GM13977 (cell line): Measurements from ENCODE around the gene SYT1.

ENCODE experiments used
- DNase-seq: peaks from one replicate; pipeline ENCODE4 v3.0.0; 2012; ENCODE audit warnings: low spot score
- CTCF ChIP-seq: IDR thresholded peaks from 2 replicates; pipeline ENCODE4 v1.5.1; 2012; ENCODE audit warnings: mild to moderate bottlenecking, control low read depth; ENCODE audit not compliant: insufficient read depth; ENCODE audit errors: extremely low read depth, missing control alignments
- in situ Hi-C: fragments of 300-500 bp; cut with MboI; formaldehyde crosslinking; loops from one replicate; pipeline ENCODE4 v1.12.0; 2022; ENCODE audit warnings: low sequenced_read_pairs, low pct_unique_long_range_greater_than_20kb, mixed read lengths, inconsistent platforms; ENCODE audit not compliant: unreplicated experiment

SYT1 gene

GRCh38 chr12:78933014-78933413 lies 68.4 kb downstream of the SYT1 start:
- no peak for DNase-seq
- in situ Hi-C loops: no loop called here

GRCh38 chr12:78938341-78939084 lies 73.9 kb downstream of the SYT1 start:
- DNase-seq: no peak
- in situ Hi-C loops: no loop called here
- no peak for TF ChIP-seq CTCF

More at GRCh38 chr12:78933014-78933413, 68.4 kb downstream of the SYT1 start:
- no peak for TF ChIP-seq CTCF

- DNase-seq: no peak
- TF ChIP-seq CTCF: no peak
- in situ Hi-C loops: no loop called here
Observed at GRCh38 chr12:78949532-78949931, 85.0 kb downstream of the SYT1 start.

GRCh38 chr12:78951803-78952551 lies 87.4 kb downstream of the SYT1 start:
- in situ Hi-C loops: no loop called here
- no peak for DNase-seq
- no peak for TF ChIP-seq CTCF

GRCh38 chr12:78952552-78952929 lies 88.0 kb downstream of the SYT1 start:
- no peak for DNase-seq
- TF ChIP-seq CTCF: no peak
- in situ Hi-C loops: no loop called here

DNA sequence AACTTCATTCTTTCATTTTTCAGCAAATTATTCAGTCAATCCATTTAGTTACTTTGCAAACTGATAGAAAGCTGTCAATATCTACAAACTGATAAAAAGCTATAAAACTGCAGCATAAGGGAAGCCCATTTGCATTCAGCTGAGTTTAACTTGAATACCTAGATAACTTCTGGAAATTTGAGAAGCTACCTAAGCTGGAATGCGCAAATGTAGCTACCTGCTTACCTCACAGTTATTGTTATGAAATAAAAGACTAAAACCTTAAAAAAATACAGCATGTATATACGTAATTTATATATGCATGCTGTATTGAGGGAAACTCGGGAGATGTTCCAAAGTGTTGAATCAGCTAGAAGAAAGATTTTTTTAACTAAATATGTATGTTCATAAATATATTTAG lies 94.4 kb downstream of the SYT1 start:
- TF ChIP-seq CTCF: no peak
- in situ Hi-C loops: no loop called here
- DNase-seq: no peak
